Activated CD8-positive, alpha-beta memory T cell treated with anti-CD3 and anti-CD28 coated beads, Interleukin-2, amount 50 U/mL, for 1 hour (primary cell): Measurements from ENCODE around the gene SMS.
"Not testable (repeated sequence)": the region's sequence is repeated elsewhere in the genome, so short reads cannot be mapped to it uniquely, and the experiment has no call there.

Source experiments
- DNase-seq: peaks from one replicate; pipeline ENCODE4 v3.0.0-alpha.2; 2020; ENCODE audit errors: extremely low read depth

The SMS gene

DNA sequence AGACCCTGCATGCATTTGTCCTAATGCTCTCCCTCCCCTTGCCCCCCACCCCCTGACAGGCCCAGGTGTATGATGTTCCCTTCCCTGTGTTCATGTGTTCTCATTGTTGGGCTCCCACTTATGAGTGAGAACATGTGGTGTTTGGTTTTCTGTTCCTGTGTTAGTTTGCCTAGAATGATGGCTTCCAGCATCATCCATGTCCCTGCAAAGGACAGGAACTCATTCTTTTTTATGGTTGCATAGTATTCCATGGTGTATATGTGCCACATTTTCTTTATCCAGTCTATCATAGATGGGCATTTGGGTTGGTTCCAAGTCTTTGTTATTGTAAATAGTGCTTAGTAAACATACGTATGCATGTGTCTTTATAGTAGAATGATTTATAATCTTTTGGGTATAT lies 10.0 kb downstream of the SMS start:
- DNase-seq, result not testable (repeated sequence)

DNA sequence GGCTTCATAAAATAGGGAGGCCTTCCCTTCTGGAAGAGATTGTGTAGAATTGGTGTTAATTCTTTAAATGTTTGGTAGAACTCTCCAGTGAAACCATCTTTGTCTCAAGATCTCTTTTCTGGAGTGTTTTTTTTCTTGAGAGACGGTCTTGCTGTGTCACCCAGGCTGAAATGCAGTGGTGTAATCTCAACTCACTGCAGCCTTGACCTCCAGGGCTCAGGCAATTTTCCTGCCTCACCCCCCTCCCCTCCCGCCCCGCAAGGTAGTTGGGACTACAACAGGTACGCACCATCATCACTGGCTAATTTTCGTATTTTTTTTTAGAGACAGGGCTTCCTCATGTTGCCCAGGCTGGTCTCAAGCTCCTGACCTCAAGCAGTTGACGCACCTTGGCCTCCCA lies 12.1 kb downstream of the SMS start:
- DNase-seq, result no peak

DNA sequence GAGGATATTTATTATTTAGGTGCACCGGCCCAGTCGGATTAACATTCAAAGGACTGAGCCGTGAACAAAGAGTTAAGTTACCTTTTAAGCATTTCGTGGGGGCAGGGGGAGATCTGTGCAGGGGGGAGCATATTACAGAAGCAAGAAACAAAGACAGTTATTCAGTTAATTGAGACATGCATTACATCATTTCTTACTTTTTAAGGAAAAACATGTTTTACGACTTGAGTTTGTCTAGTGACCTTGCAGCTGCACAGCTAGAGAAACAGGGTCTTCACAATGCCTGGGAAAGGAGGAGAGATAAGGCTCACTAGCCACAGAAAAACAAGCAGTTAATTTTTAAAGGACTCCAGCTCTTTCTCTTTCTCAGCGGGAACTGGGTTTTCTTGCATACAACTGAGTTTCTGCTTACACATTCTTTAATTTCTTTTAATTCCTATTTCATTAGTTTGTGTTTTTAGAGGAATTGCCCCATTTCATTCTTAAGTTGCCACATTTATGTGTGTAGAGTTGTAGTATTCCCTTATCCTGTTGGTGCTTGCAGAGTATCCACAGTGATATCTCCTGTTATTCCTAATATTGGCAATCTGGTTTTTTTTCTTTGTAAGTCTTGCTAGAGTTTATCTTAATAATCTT lies 12.8 kb downstream of the SMS start:
- not testable (repeated sequence) for DNase-seq

DNA sequence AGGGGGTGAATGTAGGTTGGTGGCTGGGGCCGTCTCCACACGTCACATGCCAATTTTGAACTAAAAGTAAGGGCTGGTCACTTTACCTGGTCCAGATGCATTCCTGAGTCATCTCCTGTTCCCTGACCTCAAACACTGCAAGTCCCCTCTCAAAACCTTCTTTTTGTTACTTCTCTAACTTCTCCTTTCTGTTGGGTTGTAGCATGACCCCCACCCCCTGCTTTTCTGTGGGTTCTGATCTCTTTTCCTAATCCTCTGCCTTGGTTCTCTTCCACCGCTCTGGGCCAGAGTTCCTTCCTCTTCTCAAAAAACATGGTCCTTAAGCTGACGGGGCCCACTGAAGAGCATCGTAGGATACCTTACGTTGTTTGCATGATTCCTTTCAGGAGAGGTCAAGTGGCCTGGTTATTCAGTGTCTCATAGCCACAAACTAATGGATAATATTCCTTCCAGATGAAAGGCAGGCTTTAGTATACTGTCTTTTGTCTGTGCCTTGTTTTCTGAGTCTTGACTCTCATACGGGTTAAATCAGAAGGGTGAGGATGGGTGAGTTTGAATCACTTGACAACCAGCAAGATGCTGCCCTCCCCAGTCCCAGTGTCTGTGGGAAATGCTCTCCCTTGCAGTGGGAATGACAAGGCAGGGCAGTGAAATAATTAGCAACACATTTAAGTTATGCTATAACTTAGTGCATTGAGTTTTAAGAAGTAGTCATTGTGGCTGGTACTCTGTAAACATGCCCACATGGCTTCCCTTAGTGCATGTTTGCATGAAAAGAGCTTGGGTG lies 15.1 kb downstream of the SMS start:
- no peak for DNase-seq

DNA sequence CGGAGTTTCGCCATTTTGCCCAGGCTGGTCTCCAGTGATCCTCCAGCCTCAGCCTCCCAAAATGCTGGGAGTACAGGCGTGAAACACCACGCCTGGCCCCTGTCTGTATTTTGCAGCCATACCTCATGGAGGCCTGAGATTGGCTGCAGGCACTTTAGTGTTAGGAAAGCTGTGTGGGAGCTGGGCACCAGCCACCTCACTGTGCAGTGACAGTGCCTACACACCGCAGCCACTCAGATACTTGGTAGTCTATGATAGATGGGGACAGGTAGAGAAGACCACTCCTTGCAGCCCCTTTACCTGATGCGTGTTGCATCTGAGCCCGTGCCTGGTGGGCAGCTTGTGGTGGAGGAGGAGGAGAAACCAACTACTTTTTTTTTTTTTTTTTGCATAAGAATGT lies 16.3 kb downstream of the SMS start:
- DNase-seq, result no peak

DNA sequence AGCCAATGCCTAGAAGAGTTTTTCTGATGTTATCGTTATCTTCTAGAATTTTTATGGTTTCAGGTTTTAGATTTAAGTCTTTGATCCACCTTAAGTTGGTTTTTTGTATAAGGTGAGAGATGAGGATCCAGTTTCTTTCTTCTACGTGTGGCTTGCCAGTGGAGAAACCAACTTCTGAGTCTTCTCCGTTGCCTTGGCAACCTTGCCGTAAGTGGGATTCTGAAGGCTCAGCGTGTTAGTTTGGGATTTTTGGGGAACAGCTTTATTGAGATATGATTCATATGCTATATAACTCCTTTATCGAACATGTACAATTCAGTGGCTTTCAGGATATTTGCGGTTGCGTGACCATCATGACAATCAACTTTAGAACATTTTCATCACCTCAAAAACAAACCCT lies 17.7 kb downstream of the SMS start:
- no peak for DNase-seq

DNA sequence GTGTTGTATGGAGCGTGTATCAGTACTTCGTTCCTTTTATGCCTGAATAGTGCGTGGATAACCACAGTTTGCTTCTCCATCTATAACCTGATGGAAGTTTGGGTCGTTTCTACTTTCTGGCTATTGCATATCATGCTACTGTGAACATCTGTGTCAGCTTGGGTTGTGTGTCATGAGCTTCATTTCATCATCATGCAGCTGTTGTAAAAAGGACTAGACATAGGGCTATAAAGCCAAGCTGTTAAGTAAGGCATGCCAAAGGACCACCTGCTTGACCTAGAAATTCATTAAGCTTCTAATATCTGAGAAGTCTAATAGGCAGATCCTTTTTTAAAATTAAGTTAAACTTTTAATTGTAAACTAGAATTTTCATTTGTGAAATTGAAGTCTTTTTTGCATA lies 18.4 kb downstream of the SMS start:
- no peak for DNase-seq

DNA sequence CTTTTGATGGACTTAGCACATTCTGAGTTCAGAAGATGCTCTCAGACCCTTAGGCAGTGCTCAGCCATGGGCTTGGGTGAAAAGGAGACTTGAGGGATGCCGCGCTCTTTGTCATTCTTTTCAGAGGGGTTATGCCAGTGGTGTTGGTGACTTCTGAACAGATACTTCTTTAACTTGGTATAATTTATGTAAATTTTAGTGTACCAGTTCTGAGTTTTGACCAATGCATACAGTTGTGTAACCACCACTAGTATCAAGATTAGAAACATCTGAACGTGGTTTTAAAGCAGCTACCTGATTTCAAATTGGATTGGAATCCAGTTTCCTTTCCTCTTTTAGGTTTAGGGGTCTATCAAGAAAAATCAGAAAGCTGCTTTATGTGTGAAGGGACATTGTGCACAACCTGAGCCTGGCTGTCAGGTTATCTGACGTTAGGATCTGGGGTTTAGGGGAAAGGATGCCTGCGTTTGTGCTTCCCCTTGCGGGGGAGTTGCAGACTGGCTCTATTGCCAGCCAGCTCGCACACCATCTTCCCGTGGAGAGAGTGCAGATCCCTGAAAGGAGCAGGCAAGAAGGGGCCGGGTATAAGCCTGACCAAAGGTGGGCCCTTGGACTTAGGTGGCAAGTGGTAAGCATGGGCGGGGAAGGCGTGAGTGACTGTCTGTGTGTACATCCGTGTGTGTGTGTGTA lies 19.0 kb downstream of the SMS start:
- no peak for DNase-seq

DNA sequence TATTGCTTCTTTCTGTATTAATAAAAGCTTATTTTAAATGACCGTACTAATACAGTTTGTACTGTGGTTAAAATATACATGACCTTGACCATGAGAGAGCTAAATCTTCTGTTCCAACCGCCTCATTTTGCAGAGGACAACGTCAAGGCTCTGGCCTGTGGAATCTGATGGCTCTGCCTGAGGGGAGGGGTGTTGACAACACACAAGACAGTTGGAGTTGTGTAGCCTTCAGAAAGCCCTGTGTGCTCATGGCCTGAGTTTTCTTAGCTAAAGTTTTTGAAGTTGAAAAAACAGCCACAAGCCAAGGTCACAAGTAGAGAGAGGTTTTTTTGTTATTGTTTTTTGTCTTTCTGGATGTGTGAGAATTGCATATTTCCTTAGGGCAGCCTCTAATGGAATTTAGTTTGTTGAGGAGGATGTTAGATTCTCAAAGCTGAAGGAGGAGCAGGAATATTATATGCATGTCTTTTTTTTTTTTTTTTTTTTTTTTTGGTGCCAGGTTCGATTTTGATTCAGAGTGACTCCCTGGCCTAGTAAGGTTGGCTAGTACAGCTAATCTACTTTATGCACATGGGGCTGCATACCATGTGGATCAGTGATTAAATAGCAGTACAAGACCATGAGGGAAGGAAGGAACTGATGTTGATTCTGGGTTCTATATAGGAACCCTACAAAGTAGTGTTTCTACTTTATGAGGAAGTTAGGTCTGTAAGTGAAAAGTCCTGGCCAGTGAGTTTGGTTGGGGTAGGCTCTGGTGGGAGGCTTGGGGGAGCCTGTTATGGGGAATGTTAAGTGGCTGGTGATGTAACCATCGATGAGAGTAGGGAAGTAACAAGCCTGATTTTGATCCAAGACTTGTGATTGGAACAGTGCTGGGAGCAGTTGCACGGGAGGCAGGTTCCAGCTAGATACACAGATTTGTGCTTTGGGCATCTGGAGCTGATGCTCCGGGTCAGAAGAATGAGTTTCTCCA lies 20.3 kb downstream of the SMS start:
- DNase-seq, result no peak

DNA sequence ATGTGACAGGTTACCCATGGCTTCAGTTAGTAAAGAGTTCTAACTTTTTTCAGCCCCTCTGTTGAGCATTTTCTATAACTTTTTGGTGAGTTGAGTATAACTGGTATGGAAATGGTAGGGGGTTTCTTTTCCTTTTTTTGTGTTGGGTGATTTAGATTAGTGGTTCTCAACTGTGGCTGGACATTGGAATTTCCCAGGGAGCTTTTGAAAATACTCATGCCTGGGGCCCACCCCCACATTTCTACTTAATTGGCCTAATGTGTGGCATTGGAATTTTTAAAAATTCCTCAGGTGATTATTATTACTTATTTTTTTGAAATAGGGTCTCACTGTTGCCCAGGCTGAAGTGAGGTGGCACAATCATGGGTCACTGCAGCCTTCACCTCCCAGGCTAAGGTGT lies 21.9 kb downstream of the SMS start:
- DNase-seq, result no peak

DNA sequence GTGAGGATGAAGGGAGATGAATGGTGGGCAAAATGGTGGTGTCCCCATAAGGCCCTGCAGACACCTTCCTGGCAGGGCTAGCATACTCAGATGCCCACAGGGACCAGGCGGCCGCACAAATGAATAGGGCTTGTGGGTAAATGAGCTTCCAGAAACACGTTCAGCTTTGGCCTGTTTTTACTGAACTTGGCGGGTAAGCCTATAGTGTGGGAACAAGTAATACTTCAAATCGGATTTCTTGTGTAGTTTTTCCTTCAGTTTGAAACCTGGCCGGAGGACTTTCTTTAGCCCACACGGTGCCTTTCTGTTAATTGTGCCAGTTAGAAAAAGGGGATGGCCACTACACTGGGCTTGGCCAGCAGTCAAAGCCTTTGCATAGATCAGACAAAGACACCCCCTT lies 22.8 kb downstream of the SMS start:
- DNase-seq, result no peak

DNA sequence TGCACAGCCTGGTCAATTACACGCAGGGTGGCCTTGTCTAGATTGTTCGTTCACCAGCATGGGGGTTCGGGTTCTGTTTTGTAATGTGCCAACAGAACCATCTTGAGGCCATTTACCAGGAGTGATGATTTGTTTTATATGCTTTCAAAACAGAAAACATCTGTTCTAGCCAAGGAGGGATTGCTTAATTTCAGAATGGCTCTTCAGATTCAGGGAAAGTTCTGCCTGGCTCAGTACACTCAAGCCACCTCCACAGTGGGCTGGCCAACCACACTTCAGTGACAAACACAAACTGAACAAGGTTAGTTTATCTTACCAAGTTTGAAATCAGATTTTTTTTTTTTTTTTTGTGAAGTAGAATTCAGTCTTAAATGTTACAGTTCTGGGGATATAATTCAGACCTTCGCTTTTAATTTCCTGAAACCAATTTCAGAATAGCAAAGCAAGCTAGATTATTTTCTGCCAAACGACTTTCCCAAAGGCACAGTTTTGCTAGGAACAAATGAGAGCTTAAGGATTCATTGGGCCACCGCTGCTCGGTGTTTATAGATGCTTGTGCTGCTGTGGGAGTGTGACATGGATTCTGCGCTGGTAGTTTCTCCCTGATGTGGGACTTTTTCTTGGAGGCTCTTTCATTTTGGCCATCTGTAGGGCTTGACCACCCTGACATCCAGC lies 23.4 kb downstream of the SMS start:
- DNase-seq, result no peak

DNA sequence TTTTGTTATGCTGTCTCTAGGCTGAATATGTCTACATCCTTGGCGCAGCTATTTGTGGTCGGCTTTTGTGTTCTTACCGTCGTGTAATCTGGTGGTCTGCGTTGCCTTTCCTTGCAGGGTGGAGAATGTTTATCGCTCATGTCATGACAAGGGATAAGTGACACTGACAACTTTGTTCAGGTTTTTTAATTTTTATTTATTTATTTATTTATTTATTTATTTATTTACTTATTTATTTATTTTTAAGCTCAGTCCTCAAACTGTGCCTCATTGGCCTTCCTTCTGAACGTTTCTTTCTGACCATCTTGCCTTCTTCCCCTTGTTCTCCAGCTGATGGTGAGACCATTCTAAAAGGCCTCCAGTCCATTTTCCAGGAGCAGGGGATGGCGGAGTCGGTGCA lies 26.4 kb downstream of the SMS start:
- DNase-seq, result no peak

DNA sequence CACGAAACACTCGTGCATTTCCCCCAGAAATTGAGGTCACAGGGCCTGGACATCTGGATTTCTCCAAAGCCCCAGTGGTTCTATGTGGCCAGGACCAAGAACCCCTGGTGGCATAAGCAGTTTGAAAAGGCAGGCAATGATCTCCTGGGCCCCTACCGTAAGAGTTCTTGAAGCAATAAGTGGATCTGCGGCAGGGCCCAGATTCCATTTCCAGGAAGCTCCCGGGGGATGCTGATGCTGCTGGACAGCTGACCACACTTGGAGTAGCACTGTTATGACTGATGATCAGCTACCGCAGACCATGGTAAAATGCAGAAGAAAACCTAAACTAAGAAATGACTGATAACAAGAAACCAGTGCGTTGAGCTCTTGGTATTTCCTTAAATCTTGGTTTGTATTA lies 27.8 kb downstream of the SMS start:
- no peak for DNase-seq

DNA sequence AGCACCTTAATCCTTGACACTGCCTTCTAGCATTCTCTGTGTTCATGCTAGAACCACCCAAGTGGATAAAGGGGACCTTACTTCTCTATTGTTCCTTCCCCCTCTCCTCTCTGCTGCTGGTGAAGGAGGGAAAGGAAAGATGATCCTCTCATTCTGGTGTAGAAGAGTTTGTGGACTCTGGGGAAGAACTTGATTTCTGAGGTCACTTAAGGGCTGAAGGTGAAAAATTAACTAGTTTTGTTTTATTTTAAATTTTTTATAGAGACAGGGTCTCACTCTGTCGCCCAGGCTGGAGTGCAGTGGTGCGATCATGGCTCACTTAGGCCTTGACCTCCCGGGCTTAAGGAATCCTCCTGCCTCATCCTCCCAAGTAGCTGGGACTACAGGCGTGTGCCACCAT lies 29.8 kb downstream of the SMS start:
- no peak for DNase-seq

DNA sequence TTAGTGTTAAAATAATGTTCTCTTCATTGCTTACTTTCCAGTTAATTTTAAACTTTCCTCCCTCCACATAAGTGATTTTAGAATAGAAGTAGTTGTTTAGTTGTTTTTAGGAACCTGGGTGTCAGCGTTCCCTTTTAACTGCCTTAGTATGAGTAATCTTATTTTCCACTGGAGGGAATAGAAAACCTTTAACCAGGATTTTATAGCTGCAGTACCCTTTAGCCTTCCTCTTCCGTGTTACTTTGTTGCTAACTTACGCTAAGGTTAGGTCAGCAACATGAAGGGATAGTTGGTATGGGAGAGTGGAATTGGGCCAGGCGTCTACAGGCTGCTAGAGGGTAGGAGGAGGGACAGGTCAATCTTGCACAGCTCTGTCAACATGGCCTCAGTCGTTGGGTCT lies 31.5 kb downstream of the SMS start:
- no peak for DNase-seq

DNA sequence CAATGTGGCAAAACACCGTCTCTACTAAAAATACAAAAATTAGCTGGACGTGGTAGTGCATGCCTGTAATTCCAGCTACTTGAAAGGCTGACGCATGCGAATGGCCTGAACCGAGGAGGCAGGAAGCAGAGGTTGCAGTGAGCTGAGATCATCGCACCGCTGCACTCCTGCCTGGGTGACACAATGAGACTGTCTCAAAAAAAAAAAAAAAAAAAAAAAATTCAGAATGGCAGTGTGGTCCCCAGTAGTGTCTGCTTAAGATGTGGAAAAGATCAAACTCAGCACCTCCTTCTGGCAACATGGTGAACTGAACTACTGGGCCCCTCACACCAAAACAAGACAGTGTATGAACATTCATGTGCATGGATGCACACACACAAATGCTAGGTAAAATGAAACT lies 32.2 kb downstream of the SMS start:
- DNase-seq, result no peak

DNA sequence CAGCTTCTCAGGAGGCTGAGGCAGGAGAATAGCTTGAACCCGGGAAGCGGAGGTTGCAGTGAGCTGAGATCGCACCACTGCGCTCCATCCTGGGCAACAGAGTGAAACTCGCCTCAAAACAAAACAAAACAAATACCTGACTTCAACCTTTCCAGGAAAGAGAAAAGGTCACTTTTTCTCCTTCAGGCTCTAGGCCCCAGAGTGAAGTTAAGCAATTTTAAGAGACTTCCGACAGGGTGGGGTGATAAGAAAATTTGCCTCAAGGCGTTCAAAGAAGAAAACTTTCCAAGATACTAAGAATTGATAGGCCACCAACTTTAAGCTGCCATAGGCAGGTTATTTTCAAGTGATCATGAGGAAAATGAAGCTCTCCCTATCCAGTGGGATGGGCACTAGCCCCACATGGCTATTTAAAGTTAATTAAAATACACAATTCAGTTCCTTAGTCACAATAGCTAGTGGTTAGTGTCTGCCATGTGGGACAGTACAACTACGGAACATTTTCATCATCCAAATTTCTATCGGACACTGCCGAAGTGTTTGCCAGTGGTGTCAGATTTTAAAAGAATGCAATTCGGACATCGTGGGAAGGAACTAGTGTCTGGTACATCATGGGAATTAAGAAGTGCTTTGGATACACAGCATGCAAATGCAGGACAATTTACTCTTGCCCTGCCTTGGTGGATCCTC lies 33.0 kb downstream of the SMS start:
- no peak for DNase-seq

DNA sequence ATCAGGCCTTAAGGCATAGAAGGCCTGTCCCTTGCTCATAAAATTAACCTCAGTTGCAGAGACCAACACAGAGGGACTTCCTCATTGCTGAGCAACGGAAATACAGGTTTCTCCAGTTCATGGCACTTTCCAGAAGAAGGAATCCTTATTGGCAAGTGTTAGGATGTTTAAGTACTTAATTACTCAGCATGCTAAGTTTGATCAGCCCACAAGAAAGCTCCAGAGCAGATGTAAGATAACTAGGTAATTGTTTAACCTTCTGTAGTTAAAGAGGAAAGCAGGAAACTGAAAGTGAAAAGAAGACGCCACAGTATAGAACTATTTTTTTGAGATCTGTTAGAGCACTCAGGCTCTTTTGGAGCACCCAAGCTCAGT lies 33.5 kb downstream of the SMS start:
- DNase-seq, result no peak

DNA sequence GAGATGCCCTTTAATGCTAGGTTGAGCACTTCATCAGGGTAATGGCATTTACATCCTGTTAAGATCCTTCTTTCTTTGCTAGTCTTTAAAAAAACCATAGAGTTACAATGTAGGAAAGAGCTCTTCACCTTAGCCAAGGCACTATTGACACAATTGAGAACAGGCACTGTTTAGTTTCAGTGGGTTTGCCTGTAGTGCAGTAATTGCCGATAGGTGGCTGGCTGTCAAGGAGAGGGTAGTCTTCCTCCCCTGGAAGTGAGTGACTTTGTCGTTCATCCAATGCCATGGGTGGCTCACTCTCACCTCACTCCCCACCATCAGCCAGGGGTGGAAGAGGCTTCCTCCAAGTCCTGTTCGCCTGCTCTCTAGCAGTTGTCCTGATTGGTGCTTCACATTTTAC lies 34.7 kb downstream of the SMS start:
- no peak for DNase-seq

DNA sequence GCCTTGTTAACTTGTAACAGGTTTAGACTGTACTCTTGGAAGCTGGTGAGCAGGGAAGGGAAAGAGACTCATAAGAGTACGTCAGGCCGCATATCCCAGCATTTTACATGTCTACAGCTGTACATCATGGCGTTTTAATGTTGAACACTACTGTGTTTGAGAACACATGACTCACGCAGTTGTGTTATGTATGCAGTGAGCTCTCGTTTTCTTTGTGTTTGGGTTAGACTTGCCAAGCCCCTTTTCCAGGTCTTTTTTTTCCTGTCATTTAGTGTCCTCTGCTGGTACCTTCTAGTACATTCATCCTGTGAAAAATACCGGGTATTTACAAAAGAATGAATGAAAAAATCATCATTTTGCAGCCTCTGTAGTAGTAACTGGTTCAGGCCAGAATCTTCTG lies 35.3 kb downstream of the SMS start:
- no peak for DNase-seq
